ENCODE measurements around the gene TPPP3. TPM values are rescaled to one million over a fixed set of nuclear protein-coding genes. Genes with fewer than 3 reads are reported as not detected.

TPPP3 gene
- total and polyA plus RNA-seq, 9 of the 15 experiments (the other 6 are each of a cell fraction or from before 2014, with no cell fraction given), result 0.13 to 0.50 (median 0.36) TPM; not detected in 2

DNA sequence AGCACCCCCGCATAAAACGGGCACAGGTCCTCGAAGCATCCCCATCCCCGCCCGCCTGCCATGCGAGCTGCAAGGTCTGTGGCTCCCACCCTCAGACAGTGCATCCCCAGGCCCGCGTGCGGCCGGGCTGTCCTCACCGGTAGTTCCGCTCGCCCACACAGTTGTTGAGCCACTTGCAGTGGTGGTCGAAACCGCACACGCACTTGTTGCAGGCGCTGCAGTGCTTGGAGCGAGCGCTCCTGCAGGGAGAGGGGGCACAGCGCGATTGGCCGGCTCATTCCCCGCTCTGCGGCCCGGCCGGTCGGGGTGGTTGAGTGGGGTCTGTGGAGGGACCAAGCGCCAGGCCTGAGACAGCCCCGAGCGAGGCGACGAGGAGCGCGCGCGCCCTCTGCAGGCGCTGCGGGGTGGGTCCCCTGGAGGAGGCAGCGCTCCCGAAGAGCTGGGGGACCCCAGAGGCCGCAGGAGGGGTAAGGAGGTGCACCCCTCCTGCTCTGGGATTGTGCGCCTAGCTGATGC, 6.0 kb upstream of the TPPP3 start (continued):
- TF ChIP-seq ZNF766 (CRISPR knock-in tag; conservative IDR thresholded peaks at IDR 0.05) (no peak), ESRRA (IDR thresholded peaks at IDR 0.05; ENCODE audit: borderline replicate concordance, low read depth) (0 out of 2 replicates have a peak, but pooled peaks have one; percentile 14), RB1 (IDR thresholded peaks at IDR 0.05; ENCODE audit: low read depth) (peak; percentile 60; the same call in 1 of the 2 replicates), TAF7 (tag; IDR thresholded peaks at IDR 0.05) (no peak), NR0B1 (IDR thresholded peaks at IDR 0.05; ENCODE audit: partially characterized antibody) (no peak), PRMT5 (CRISPR knock-in tag; IDR thresholded peaks at IDR 0.05) (no peak), ZBTB17 (CRISPR knock-in tag; IDR thresholded peaks at IDR 0.05) (no peak), NR3C1 (CRISPR knock-in tag; IDR thresholded peaks at IDR 0.05) (no peak), KDM2B (CRISPR knock-in tag; IDR thresholded peaks at IDR 0.05) (no peak), ZNF324 (CRISPR knock-in tag; IDR thresholded peaks at IDR 0.05) (no peak), SRSF3 (IDR thresholded peaks at IDR 0.05; ENCODE audit: insufficient read depth, low read length) (no peak), HNRNPH1 (optimal IDR thresholded peaks at IDR 0.05; ENCODE audit: low read depth, low read length) (no peak), POLR3G (IDR thresholded peaks at IDR 0.05; ENCODE audit: extremely low read depth, insufficient read length, insufficient replicate concordance) (no peak), RBFOX2 (IDR thresholded peaks at IDR 0.05; ENCODE audit: low read depth, low read length) (0 out of 2 replicates have a peak, but pooled peaks have one; percentile 20), ZNF740 (CRISPR knock-in tag; IDR thresholded peaks at IDR 0.05) (no peak), ZNF740 (tag; IDR thresholded peaks at IDR 0.05) (no peak), HIVEP1 (CRISPR knock-in tag; IDR thresholded peaks at IDR 0.05) (no peak), CREBBP (IDR thresholded peaks at IDR 0.05; ENCODE audit: low read depth, low read length) (no peak), TBL1XR1 (IDR thresholded peaks at IDR 0.05; ENCODE audit: low read length in 2 of 2) (no peak), SMC3 (conservative IDR thresholded peaks at IDR 0.05; ENCODE audit: insufficient read depth, low read depth, low read length) (peak; percentile 79), ZNF143 (CRISPR knock-in tag; IDR thresholded peaks at IDR 0.05) (no peak)
- TF ChIP-seq, protein P1, sequence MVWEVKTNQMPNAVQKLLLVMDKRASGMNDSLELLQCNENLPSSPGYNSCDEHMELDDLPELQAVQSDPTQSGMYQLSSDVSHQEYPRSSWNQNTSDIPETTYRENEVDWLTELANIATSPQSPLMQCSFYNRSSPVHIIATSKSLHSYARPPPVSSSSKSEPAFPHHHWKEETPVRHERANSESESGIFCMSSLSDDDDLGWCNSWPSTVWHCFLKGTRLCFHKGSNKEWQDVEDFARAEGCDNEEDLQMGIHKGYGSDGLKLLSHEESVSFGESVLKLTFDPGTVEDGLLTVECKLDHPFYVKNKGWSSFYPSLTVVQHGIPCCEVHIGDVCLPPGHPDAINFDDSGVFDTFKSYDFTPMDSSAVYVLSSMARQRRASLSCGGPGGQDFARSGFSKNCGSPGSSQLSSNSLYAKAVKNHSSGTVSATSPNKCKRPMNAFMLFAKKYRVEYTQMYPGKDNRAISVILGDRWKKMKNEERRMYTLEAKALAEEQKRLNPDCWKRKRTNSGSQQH (CRISPR knock-in tag; IDR thresholded peaks at IDR 0.05), result no peak
- TF ChIP-seq, protein P2, sequence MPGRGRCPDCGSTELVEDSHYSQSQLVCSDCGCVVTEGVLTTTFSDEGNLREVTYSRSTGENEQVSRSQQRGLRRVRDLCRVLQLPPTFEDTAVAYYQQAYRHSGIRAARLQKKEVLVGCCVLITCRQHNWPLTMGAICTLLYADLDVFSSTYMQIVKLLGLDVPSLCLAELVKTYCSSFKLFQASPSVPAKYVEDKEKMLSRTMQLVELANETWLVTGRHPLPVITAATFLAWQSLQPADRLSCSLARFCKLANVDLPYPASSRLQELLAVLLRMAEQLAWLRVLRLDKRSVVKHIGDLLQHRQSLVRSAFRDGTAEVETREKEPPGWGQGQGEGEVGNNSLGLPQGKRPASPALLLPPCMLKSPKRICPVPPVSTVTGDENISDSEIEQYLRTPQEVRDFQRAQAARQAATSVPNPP (IDR thresholded peaks at IDR 0.05; ENCODE audit: borderline replicate concordance, insufficient read depth, insufficient read length), result no peak

All from K562 (cell line).